Measurements from ENCODE around the gene AKAP13. TPM values are rescaled to one million over a fixed set of nuclear protein-coding genes. Genes with fewer than 3 reads are reported as not detected.

Gene AKAP13
- polyA plus RNA-seq, 1 donor from 2014 or later = 10.0 TPM

- Histone ChIP-seq H3K79me2 (replicated peaks; ENCODE audit: insufficient read depth, low read length) (no peaks in the 10 kb centered on the region), H3K27me3 (ENCODE audit: insufficient read depth, low read depth, low read length) (no peaks in the 10 kb centered on the region), H3K9me2 (ENCODE audit: insufficient read depth, low read length) (no peaks in the 10 kb centered on the region), H3F3A (ENCODE audit: insufficient read depth, low read length, poor library complexity, severe bottlenecking) (no peaks in the 10 kb centered on the region), H3K9ac (ENCODE audit: low read length) (no peak overlapping the region), H4K20me1 (ENCODE audit: insufficient read depth) (no peaks in the 10 kb centered on the region), H3K9me3 (ENCODE audit: low read length) (no peaks in the 10 kb centered on the region), H3K4me2 (ENCODE audit: low read length) (no peak overlapping the region), H3K36me3 (ENCODE audit: insufficient read depth, low read length) (no peaks in the 10 kb centered on the region), H3K4me3 (ENCODE audit: low read length) (no peak overlapping the region), H2AFZ (ENCODE audit: low read depth, low read length) (no peak overlapping the region), H3K27ac (ENCODE audit: low read length) (no peak overlapping the region)
- no peak for TF ChIP-seq RAD21 (conservative IDR thresholded peaks at IDR 0.05)
- TF ChIP-seq EP300 (conservative IDR thresholded peaks at IDR 0.05; ENCODE audit: poor library complexity, severe bottlenecking) = no peak
- TF ChIP-seq TAF1 (IDR thresholded peaks at IDR 0.05; ENCODE audit: low read depth) = no peak
- no peak for TF ChIP-seq EZH2 (IDR thresholded peaks at IDR 0.05; ENCODE audit: borderline replicate concordance, insufficient read depth, low read length, poor library complexity, severe bottlenecking)
- TF ChIP-seq SMC3 (conservative IDR thresholded peaks at IDR 0.05; ENCODE audit: poor library complexity) = no peak
- TF ChIP-seq REST (IDR thresholded peaks at IDR 0.05; ENCODE audit: borderline replicate concordance) = no peak
- no peak for TF ChIP-seq POLR2AphosphoS5 (IDR thresholded peaks at IDR 0.05)
- TF ChIP-seq MXI1 (conservative IDR thresholded peaks at IDR 0.05; ENCODE audit: poor library complexity, severe bottlenecking) = no peak
- no peak for TF ChIP-seq CTCF (IDR thresholded peaks at IDR 0.05; ENCODE audit: poor library complexity, severe bottlenecking)
Measured at GRCh38 chr15:85530079-85530478, 149.7 kb downstream of the AKAP13 start.

GRCh38 chr15:85531083-85531482 is 150.7 kb downstream of the AKAP13 start:
- Histone ChIP-seq H4K20me1 (ENCODE audit: insufficient read depth) (no peaks in the 10 kb centered on the region), H3K9me3 (ENCODE audit: low read length) (no peaks in the 10 kb centered on the region), H3F3A (ENCODE audit: insufficient read depth, low read length, poor library complexity, severe bottlenecking) (no peaks in the 10 kb centered on the region), H3K4me2 (ENCODE audit: low read length) (no peak overlapping the region), H3K27ac (ENCODE audit: low read length) (no peak overlapping the region), H3K27me3 (ENCODE audit: insufficient read depth, low read depth, low read length) (no peaks in the 10 kb centered on the region), H3K36me3 (ENCODE audit: insufficient read depth, low read length) (no peaks in the 10 kb centered on the region), H3K9me2 (ENCODE audit: insufficient read depth, low read length) (no peaks in the 10 kb centered on the region), H2AFZ (ENCODE audit: low read depth, low read length) (no peak overlapping the region), H3K4me3 (ENCODE audit: low read length) (no peak overlapping the region), H3K9ac (ENCODE audit: low read length) (no peak overlapping the region), H3K79me2 (replicated peaks; ENCODE audit: insufficient read depth, low read length) (no peaks in the 10 kb centered on the region)
- TF ChIP-seq REST (IDR thresholded peaks at IDR 0.05; ENCODE audit: borderline replicate concordance) (no peak), RAD21 (conservative IDR thresholded peaks at IDR 0.05) (no peak), CTCF (IDR thresholded peaks at IDR 0.05; ENCODE audit: poor library complexity, severe bottlenecking) (no peak), MXI1 (conservative IDR thresholded peaks at IDR 0.05; ENCODE audit: poor library complexity, severe bottlenecking) (no peak), EZH2 (IDR thresholded peaks at IDR 0.05; ENCODE audit: borderline replicate concordance, insufficient read depth, low read length, poor library complexity, severe bottlenecking) (no peak), TAF1 (IDR thresholded peaks at IDR 0.05; ENCODE audit: low read depth) (no peak), EP300 (conservative IDR thresholded peaks at IDR 0.05; ENCODE audit: poor library complexity, severe bottlenecking) (no peak), POLR2AphosphoS5 (IDR thresholded peaks at IDR 0.05) (no peak), SMC3 (conservative IDR thresholded peaks at IDR 0.05; ENCODE audit: poor library complexity) (no peak)

Data from neural cell (in vitro differentiated cells).